Type B pancreatic cell (in vitro differentiated cells): Measurements from ENCODE around the gene RAB6A. TPM values are rescaled to one million over a fixed set of nuclear protein-coding genes. Genes with fewer than 3 reads are reported as not detected.
"Not testable (repeated sequence)": the region's sequence is repeated elsewhere in the genome, so short reads cannot be mapped to it uniquely, and the experiment has no call there.

Experiments
- DNase-seq: peaks from one replicate; pipeline ENCODE4 v3.0.0; 2021; ENCODE audit warnings: mixed read lengths; ENCODE audit not compliant: unreplicated experiment; ENCODE audit errors: extremely low spot score
- H3K27ac Mint-ChIP-seq: 2 replicates; pipeline ENCODE4 v1.8.0; 2021; ENCODE audit warnings: mild to moderate bottlenecking, mixed read lengths
- H3K27me3 Mint-ChIP-seq: 2 replicates; pipeline ENCODE4 v1.8.0; 2021; ENCODE audit warnings: mixed read lengths
- H3K36me3 Mint-ChIP-seq: 2 replicates; pipeline ENCODE4 v1.8.0; 2021; ENCODE audit warnings: mixed read lengths
- H3K4me1 Mint-ChIP-seq: one replicate; pipeline ENCODE4 v1.8.0; 2021; ENCODE audit warnings: mixed read lengths; ENCODE audit not compliant: unreplicated experiment
- H3K4me3 Mint-ChIP-seq: 2 replicates; pipeline ENCODE4 v1.8.0; 2021; ENCODE audit warnings: mild to moderate bottlenecking, mixed read lengths
- H3K9me3 Mint-ChIP-seq: 2 replicates; pipeline ENCODE4 v1.8.0; 2021; ENCODE audit warnings: mixed read lengths
- total RNA-seq: library from RNA; stranded (reverse); gene quantifications from 2 replicates; pipeline ENCODE4 v1.2.1, GENCODE V29; 2021; ENCODE audit warnings: low replicate concordance
- TF ChIP-seq, protein P1 (sequence below): fragments of 200-600 bp; sonication (generic); conservative IDR thresholded peaks from 2 replicates; pipeline ENCODE4 v1.5.0; 2021; ENCODE audit warnings: antibody characterized with exemption, mild to moderate bottlenecking

Gene RAB6A
- total RNA-seq, 1 donor from 2014 or later, result 86.7 TPM

DNA sequence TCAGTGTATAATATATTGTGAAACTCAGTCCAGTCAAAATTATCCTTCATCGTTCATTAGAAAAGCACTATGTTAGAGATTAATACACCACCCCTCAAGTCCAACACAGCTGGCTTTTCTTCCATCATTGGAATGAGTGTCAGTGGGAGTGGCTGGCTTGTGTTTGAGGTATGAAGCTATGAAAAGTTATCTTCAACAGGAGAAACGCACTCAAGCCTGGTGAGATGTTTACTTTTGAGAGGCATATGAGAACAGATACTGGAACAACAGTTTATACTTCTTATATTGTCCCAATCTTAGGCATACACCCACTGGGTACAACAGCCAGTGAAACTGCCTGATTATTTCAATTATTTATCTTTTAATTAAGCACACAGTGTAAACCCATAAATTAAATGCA is 80.2 kb downstream of the RAB6A start:
- H3K27ac Mint-ChIP-seq, result no peak overlapping the region
- TF ChIP-seq, protein P1, sequence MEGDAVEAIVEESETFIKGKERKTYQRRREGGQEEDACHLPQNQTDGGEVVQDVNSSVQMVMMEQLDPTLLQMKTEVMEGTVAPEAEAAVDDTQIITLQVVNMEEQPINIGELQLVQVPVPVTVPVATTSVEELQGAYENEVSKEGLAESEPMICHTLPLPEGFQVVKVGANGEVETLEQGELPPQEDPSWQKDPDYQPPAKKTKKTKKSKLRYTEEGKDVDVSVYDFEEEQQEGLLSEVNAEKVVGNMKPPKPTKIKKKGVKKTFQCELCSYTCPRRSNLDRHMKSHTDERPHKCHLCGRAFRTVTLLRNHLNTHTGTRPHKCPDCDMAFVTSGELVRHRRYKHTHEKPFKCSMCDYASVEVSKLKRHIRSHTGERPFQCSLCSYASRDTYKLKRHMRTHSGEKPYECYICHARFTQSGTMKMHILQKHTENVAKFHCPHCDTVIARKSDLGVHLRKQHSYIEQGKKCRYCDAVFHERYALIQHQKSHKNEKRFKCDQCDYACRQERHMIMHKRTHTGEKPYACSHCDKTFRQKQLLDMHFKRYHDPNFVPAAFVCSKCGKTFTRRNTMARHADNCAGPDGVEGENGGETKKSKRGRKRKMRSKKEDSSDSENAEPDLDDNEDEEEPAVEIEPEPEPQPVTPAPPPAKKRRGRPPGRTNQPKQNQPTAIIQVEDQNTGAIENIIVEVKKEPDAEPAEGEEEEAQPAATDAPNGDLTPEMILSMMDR, result no peak
- peaks cover 29% of the 10 kb centered on the region for H3K36me3 Mint-ChIP-seq
- DNase-seq, result no peak
- H3K27me3 Mint-ChIP-seq, result no peaks in the 10 kb centered on the region
- H3K9me3 Mint-ChIP-seq, result no peaks in the 10 kb centered on the region
- H3K4me3 Mint-ChIP-seq, result no peak overlapping the region
- H3K4me1 Mint-ChIP-seq, result no peaks in the 10 kb centered on the region

DNA sequence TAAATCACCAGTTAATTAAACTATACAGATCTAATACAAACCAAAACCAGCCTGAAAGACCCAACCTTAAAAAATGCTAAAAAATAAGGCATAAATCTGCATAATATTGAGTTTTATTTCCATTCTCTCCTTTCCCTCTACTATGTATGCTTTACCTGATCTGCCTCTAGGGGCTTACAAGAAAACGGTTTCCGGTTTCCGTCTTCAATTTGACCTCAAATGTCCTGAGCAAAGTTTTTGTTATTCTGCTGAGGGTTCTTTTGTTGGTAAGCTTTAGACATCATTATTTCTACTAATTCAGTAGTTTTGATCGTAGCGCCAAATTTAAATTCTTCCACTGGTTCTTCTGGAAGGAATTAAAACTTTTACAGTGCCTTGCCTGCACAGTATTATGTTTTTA is 84.3 kb downstream of the RAB6A start:
- H3K9me3 Mint-ChIP-seq, DNase-seq, H3K27ac Mint-ChIP-seq, H3K4me3 Mint-ChIP-seq, H3K27me3 Mint-ChIP-seq, H3K4me1 Mint-ChIP-seq: not testable (repeated sequence)
- H3K36me3 Mint-ChIP-seq, result peaks cover 34% of the 10 kb centered on the region
- TF ChIP-seq, protein P1, result peak; percentile 48

- H3K9me3 Mint-ChIP-seq, result no peaks in the 10 kb centered on the region
- H3K4me3 Mint-ChIP-seq, result no peak overlapping the region
- TF ChIP-seq, protein P1, result no peak
- no peak for DNase-seq
- no peaks in the 10 kb centered on the region for H3K27me3 Mint-ChIP-seq
- no peak overlapping the region for H3K27ac Mint-ChIP-seq
- no peaks in the 10 kb centered on the region for H3K4me1 Mint-ChIP-seq
- peaks cover 20% of the 10 kb centered on the region for H3K36me3 Mint-ChIP-seq
These were observed 89.2 kb downstream of the RAB6A start for GRCh38 chr11:73671701-73672100.

GRCh38 chr11:73670808-73671207 is 90.1 kb downstream of the RAB6A start:
- no peak overlapping the region for H3K4me3 Mint-ChIP-seq
- H3K27ac Mint-ChIP-seq, result no peak overlapping the region
- TF ChIP-seq, protein P1, result no peak
- no peaks in the 10 kb centered on the region for H3K9me3 Mint-ChIP-seq
- H3K27me3 Mint-ChIP-seq, result no peaks in the 10 kb centered on the region
- H3K36me3 Mint-ChIP-seq, result peaks cover 18% of the 10 kb centered on the region
- no peaks in the 10 kb centered on the region for H3K4me1 Mint-ChIP-seq
- no peak for DNase-seq

GRCh38 chr11:73667891-73668290 is 93.0 kb downstream of the RAB6A start:
- no peak overlapping the region for H3K4me3 Mint-ChIP-seq
- TF ChIP-seq, protein P1, result no peak
- peaks cover 7% of the 10 kb centered on the region for H3K36me3 Mint-ChIP-seq

GRCh38 chr11:73664877-73665276 is 96.0 kb downstream of the RAB6A start:
- TF ChIP-seq, protein P1, result no peak
- peaks cover 9% of the 10 kb centered on the region for H3K27me3 Mint-ChIP-seq
- H3K27ac Mint-ChIP-seq, result peak overlapping the region; percentile 73
- peaks cover 13% of the 10 kb centered on the region for H3K4me1 Mint-ChIP-seq
- H3K4me3 Mint-ChIP-seq, result no peak overlapping the region
- no peak for DNase-seq
- peaks cover 4% of the 10 kb centered on the region for H3K36me3 Mint-ChIP-seq
- H3K9me3 Mint-ChIP-seq, result no peaks in the 10 kb centered on the region

More at GRCh38 chr11:73667891-73668290, 93.0 kb downstream of the RAB6A start:
- DNase-seq, result no peak
- Mint-ChIP-seq H3K27ac (no peak overlapping the region), H3K27me3 (no peaks in the 10 kb centered on the region), H3K4me1 (peaks cover 13% of the 10 kb centered on the region), H3K9me3 (no peaks in the 10 kb centered on the region)
